Measurements from ENCODE around the gene ZNF606.
A peak's percentile ranks its signal among the peaks of the same experiment; 100 is the strongest.
"Not testable (repeated sequence)": the region's sequence is repeated elsewhere in the genome, so short reads cannot be mapped to it uniquely, and the experiment has no call there.

The ZNF606 gene

GRCh38 chr19:58009666-58010301, 7.2 kb upstream of the ZNF606 start:
- peak; percentile 71 to 77 for DNase-seq

- DNase-seq, result no peak
Observed at GRCh38 chr19:58009301-58009665, 6.7 kb upstream of the ZNF606 start.

GRCh38 chr19:58008877-58009276, 6.3 kb upstream of the ZNF606 start:
- not testable (repeated sequence) for DNase-seq

GRCh38 chr19:58007285-58007684, 4.7 kb upstream of the ZNF606 start:
- DNase-seq, result no peak

GRCh38 chr19:58003174-58003828, 681 bp upstream of the ZNF606 start:
- no peak for DNase-seq

- peak in 1 of 2 donors; percentile 8 for DNase-seq
Observed at GRCh38 chr19:58001895-58002369, 688 bp downstream of the ZNF606 start.

- no peak for DNase-seq
Observed at GRCh38 chr19:58000677-58001076, 1.9 kb downstream of the ZNF606 start.

GRCh38 chr19:57992841-57993240, 9.8 kb downstream of the ZNF606 start:
- DNase-seq, result no peak

- DNase-seq, result no peak
Observed at GRCh38 chr19:57978586-57979289, 23.9 kb downstream of the ZNF606 start.

GRCh38 chr19:57974434-57974833, 28.2 kb downstream of the ZNF606 start, which contains the start of gene C19orf18:
TSS of gene C19orf18 (minus strand) at chr19:57974534. CDS start at chr19:57974432, 102 bp downstream.
- no peak for DNase-seq

GRCh38 chr19:57964761-57965160, 37.9 kb downstream of the ZNF606 start:
- no peak for DNase-seq

GRCh38 chr19:57961785-57962184, 40.8 kb downstream of the ZNF606 start:
- DNase-seq, result no peak

- DNase-seq, result no peak
Observed at GRCh38 chr19:57954996-57955395, 47.6 kb downstream of the ZNF606 start.

GRCh38 chr19:57949702-57950101, 52.9 kb downstream of the ZNF606 start:
- DNase-seq, result no peak

GRCh38 chr19:57949296-57949695, 53.3 kb downstream of the ZNF606 start:
- DNase-seq, result no peak

- DNase-seq, result peak; percentile 89 to 91
Observed at GRCh38 chr19:57947419-57948134, 55.0 kb downstream of the ZNF606 start, which contains the start of gene ZNF256. TSS of gene ZNF256 (minus strand) at chr19:57947706. CDS start at chr19:57947474, 232 bp downstream.

- DNase-seq, result peak in 1 of 2 donors; percentile 2
Observed at GRCh38 chr19:57947088-57947418, 55.6 kb downstream of the ZNF606 start.

GRCh38 chr19:57946316-57946715, 56.3 kb downstream of the ZNF606 start:
- DNase-seq, result no peak

GRCh38 chr19:57941593-57941992, 61.0 kb downstream of the ZNF606 start:
- no peak for DNase-seq

GRCh38 chr19:57935731-57936130, 66.9 kb downstream of the ZNF606 start:
- no peak for DNase-seq

GRCh38 chr19:57934820-57935665, 67.6 kb downstream of the ZNF606 start, which contains the start of gene ZNF418:
TSS of gene ZNF418 (minus strand) at chr19:57935402. CDS start at chr19:57933822, 1,580 bp downstream.
- peak; percentile 66 to 67 for DNase-seq

GRCh38 chr19:57927587-57927986, 75.0 kb downstream of the ZNF606 start:
- DNase-seq, result no peak
